ENCODE results near the gene MTAP.

GRCh38 chr9:21815643-21816042 lies 13.2 kb downstream of the MTAP start:
- TF ChIP-seq CTCF (IDR thresholded peaks at IDR 0.05) = no peak
- TF ChIP-seq POLR2A (IDR thresholded peaks at IDR 0.05) = no peak
- no peak for TF ChIP-seq POLR2AphosphoS5 (IDR thresholded peaks at IDR 0.05)

All from breast epithelium (tissue), 3 donors.